Glomerular visceral epithelial cell (primary cell): Measurements from ENCODE around the gene COLGALT1.
"Not testable (repeated sequence)": the region's sequence is repeated elsewhere in the genome, so short reads cannot be mapped to it uniquely, and the experiment has no call there.

Experiments
- DNase-seq: peaks from one replicate; pipeline ENCODE4 v3.0.0-alpha.2; 2016; ENCODE audit errors: extremely low spot score

Gene COLGALT1

GRCh38 chr19:17560205-17560595 is 4.8 kb downstream of the COLGALT1 start:
- no peak for DNase-seq

DNA sequence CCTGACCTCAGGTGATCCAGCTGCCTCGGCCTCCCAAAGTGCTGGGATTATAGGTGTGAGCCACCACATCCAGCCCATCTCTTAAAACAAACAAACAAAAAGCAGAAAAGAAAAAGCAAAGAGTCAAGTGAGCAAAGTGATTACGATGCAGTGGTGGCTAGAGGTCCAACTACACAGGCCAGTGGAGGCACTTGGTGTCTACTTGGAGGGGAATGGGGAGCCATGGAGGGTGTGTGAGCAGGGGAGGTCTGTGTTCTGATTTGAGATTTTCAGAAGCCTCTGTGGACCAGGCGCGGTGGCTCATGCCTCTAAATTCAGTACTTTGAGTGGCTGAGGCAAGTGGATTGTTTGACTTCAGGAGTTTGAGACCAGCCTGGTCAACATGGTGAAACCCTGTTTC is 6.6 kb downstream of the COLGALT1 start:
- DNase-seq = no peak

- no peak for DNase-seq
Measured at GRCh38 chr19:17562561-17562960, 7.1 kb downstream of the COLGALT1 start.

DNA sequence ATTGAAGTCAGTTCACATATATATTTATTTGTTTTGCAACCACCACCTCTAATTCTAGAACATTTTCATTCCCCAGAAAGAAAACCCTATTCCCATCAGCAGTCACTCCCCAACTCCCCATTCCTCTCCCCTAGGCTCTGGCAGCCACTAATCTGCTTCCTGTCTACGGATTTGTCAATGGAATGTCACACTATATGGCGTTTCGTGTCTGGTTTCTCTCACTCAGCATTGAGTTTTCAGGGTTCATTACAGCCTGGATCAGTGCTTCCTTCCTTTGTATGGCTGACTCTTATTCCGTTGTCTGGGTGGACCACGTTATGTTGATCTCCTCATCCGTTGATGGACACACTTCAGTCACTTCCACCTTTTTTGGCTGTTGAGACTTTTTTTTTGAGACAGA is 9.3 kb downstream of the COLGALT1 start:
- no peak for DNase-seq

- no peak for DNase-seq
Measured at GRCh38 chr19:17565611-17566010, 10.2 kb downstream of the COLGALT1 start.

DNA sequence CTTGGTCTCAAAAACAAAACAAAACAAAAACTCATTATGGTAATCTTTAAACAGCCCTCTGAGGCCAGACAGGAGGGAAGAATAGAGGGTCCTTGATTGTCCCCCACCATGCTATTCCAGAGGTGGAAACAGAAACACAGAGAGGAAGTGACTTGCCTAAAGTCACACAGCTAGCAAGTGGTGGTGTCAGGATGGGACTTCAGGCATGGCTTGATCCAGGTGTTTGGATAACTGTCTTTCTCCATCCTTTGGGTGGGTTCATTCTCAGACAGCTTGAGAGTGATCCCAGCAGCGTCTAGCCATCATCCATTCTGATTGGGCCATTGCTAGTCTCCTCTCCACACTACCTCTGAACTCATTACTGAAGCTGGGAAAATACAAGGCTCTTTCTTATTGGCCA is 12.5 kb downstream of the COLGALT1 start:
- no peak for DNase-seq

- DNase-seq = not testable (repeated sequence)
Measured at GRCh38 chr19:17570291-17570690, 14.8 kb downstream of the COLGALT1 start.

- no peak for DNase-seq
Measured at GRCh38 chr19:17570791-17571190, 15.3 kb downstream of the COLGALT1 start.

- DNase-seq = no peak
Measured at GRCh38 chr19:17572638-17573037, 17.2 kb downstream of the COLGALT1 start.

DNA sequence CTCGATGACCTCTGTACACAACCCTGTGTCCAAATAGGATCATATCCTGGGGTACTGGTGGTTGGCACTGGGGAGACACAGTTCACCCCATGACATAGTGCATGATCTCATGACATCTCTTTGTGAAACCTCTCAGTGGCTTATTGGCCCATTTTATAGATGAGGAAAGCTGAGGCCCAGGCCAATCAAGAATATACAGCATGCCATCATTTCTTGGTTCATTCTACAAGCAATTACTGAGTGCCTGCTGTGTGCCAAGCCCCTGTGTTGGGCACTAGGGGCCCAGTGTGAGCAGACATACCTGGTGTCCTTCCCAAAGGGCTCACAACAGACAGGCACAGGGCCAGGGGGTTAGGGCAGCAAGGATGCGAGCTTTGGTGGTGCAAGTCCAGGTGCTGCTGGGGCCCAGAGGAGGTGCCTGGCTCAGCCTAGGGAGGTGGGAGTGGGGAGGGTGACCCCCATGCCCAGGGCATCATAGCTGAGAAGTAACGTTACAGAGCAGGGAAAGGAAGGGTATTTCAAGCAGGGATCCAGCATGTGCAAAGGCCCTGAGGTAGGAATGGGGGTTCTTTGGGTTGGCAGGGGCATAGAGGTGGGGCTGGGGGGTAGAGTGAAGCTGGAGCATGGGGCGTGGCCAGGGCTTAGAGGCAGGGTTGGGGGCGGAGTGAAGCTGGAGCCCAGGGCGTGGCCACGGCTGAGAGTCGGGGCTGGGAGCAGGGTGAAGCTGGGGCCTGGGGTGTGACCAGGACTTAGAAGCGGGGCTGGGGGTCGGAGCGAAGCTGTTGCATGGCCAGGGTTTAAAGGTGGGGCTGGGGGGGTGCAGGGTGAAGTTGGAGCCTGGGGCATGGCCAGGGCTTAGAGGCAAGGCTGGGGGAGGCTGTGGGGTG is 20.7 kb downstream of the COLGALT1 start:
- no peak for DNase-seq

DNA sequence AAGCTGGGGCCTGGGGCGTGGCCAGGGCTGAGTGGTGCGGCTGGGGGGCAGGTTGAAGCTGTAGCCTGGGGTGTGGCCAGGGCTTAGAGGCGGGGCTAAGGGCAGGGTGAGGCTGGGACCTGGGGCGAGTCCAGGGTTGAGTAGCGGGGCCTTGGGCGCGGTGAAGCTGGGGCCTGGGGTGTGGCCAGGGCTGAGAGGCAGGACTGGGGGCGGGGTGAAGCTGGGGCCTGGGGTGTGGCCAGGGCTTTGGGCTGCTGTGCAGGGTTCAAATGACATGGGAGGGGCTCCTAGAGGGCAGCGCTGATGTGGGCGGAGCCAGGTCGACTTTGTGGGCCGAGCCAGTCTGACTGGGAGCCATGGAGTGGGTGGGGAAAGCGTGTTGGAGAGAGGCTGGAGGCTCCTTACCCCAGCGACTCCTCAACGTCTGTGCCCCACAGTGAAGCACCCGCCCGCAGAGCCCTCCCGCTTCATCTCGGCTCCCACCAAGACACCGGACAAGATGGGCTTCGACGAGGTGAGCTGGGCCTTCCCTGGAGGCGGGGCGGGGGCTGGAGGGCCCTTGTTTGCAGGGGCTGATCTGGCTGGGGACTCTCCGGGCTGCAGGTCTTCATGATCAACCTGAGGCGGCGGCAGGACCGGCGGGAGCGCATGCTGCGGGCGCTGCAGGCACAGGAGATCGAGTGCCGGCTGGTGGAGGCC is 21.5 kb downstream of the COLGALT1 start:
- no peak for DNase-seq

DNA sequence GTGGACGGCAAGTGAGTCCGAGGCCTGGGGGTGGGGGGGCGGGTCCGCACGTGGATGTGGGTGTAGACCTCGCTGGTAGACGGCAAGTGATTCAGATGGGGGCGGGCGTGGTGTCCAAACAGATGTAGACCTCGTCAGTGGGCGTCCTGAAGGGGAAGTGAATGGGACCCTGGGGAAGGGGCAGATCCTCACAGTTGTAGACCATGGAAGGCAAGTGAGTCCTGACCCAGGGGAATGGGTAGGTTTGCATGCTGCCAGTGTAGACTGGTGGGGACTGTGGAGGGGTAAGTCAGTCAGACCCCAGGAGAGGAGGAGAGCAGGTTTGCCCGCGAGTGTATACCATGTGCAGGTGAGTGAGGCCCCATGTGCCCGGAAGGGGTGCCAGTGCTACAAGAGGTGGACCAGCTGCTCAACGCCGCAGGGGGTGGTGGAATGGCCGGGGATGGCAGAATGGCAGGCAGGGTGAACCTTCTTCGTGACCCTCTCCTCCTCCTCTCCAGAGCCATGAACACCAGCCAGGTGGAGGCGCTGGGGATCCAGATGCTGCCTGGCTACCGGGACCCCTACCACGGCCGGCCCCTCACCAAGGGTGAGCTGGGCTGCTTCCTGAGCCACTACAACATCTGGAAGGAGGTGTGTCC is 22.1 kb downstream of the COLGALT1 start:
- no peak for DNase-seq

- peak; percentile 57 for DNase-seq
Measured at GRCh38 chr19:17579661-17580244, 24.3 kb downstream of the COLGALT1 start.

DNA sequence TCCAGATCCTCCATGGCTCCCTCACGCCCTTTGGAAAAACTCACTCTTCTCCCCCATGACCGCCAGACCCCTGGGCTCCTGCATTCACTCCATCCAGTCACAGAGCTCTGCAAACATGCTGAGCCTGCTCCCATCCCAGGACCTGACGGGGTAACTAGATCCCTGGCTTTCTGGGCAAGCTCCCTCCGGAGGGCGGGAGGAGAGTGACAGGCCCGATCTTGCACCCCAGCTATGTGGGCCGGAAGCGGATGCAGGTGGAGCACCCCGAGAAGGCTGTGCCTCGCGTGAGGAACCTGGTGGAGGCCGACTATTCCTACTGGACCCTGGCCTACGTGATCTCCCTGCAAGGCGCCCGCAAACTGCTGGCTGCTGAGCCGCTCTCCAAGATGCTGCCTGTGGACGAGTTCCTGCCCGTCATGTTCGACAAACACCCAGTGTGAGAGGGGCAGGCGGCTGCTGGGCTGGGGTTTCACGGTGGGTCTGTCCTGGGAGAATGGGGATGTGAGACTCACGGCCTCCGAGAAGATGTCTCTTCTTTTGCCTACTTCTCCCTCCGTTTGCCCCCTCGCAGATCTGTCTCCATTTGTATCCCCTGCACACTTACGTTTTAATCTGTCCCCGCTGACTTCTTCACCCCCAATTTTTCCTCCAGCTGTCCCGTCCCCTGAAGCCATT is 25.2 kb downstream of the COLGALT1 start:
- no peak for DNase-seq

DNA sequence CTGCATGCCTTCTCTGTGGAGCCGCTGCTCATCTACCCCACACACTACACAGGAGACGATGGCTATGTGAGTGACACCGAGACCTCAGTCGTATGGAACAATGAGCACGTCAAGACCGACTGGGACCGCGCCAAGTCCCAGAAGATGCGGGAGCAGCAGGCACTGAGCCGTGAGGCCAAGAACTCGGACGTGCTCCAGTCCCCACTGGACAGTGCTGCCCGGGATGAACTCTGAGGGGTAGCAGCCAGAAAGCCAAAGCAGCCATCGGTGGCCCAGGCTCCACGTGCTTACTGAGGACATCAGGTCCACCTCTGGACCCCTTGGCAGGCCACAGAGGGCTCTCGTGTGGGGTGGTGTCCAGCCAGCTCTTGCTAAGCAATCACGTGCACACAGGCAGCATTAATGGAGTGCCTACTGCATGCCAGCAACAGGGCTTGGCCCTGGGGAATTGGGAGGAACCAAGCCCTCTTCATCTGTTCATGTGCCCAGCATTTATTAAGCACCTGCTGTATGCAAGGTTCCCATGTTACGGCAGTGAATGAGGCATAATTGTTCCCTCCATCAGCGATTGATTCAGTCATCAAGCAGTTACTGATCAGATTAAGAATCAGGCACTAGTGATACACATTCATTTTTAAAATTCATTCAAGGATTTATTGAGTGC is 25.9 kb downstream of the COLGALT1 start:
- no peak for DNase-seq

DNA sequence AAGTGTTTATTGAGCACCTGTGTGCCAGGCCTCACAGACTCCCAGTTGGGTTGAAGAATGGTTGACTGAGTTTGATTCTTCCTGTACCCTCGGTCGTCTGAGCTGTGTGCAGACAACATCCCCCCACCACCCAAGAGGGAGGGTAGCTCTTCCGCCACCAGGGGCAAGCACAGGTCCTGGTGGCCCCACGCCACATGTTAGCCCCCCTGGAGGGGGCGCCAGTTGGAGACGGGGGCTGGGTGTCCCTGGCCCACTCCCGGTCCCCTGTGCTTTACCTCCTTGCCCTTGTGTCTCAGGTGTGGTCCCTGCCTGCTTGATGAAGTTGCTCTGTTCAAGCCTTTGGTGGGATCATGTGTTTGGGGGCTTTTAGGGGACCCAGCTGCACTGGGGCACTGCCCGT is 27.2 kb downstream of the COLGALT1 start:
- DNase-seq = no peak

DNA sequence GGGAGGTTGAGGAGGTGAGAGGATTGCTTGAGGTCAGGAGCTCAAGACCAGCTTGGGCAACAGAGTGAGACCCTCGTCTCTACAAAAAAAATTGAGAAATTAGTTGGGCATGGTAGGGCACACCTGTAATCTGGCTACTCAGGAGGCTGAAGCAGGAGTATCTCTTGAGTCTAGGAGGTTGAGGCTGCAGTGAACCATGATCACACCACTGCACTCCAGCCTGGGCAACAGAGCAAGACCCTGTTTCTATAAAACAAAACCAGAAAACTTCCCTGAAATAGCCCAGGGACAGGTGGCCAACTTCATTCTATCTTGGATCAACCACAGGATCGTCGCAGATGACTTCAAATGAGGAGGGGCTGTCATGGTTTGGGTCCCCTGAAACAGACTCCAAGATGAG is 28.7 kb downstream of the COLGALT1 start:
- DNase-seq = no peak

GRCh38 chr19:17585395-17585794 is 29.9 kb downstream of the COLGALT1 start:
- DNase-seq = not testable (repeated sequence)

GRCh38 chr19:17590866-17591265 is 35.4 kb downstream of the COLGALT1 start:
- DNase-seq = no peak

- not testable (repeated sequence) for DNase-seq
Measured at GRCh38 chr19:17594296-17594695, 38.8 kb downstream of the COLGALT1 start.

GRCh38 chr19:17598063-17598462 is 42.6 kb downstream of the COLGALT1 start:
- DNase-seq = not testable (repeated sequence)
